Measurements from ENCODE around the gene EHD4.

EHD4 gene

DNA sequence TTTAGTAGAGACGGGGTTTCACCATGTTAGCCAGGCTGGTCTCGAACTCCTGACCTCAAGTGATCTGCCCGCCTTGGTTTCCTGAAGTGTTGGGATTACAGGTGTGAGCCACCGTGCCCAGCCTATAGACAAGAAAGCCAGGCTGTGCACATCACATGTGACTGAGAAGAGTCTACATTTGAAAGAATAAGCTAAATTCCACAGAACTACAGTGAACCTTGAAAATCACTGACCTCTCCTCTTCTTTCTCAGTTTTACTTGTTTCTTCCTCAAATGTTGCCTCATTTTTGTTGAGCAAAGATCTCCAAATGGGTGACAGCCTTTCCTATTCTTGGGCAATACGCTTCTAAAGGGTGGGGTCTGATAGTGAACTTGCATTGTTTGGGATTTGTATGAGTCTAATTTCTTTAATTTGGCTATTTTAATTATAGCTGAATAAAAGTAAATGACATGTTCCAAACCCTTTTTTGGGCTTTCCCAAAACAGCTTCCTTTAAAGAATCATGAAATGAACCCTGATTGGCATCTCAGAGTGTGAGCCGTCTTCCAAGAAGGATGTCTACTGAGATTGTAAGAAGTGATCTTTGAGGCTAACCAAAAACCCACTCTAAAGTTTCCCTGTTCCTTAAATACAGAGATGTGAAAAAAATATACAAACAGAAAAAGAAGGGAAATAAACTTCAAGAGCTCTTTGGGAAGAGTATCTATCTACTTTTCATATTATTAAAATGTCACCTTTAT lies 56.9 kb downstream of the EHD4 start:
- no peak for DNase-seq

DNA sequence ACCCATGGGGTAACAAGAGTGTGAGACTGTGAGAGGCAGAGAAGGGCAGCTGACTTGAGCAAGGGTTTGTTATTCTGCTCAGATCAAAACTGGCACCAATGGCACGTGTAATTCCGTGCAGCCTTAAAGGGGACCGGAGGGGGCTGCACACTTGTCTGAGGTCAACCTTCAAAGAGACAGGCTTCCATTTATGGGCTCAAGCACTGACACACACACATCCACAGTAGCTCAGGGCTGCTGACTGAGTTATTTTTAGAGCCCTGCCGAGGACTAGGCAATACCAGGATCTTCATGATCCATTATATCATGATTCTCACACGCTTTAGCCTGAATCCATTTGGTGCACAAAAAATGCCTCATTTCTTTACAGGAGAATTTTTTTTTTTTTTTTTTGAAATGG lies 57.9 kb downstream of the EHD4 start:
- no peak for DNase-seq

DNA sequence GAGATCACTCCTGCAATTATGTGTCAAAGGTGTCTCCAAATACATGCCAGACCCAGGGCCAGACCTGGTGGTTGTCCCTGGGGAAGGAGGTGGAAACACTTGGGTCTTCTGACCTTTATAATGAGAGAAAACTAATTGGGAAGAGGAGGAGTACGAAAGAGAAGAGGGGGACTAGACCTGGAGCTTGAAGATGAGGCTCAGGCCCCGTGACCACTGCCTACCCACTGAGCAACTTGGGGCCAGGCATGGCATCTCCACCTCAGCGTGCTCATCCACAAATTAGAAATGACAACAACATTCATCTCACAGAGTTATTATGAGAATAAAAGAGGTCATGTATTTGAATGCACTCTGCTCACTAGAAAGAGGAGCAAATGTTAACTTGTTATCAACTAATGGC lies 59.1 kb downstream of the EHD4 start:
- DNase-seq, result no peak

DNA sequence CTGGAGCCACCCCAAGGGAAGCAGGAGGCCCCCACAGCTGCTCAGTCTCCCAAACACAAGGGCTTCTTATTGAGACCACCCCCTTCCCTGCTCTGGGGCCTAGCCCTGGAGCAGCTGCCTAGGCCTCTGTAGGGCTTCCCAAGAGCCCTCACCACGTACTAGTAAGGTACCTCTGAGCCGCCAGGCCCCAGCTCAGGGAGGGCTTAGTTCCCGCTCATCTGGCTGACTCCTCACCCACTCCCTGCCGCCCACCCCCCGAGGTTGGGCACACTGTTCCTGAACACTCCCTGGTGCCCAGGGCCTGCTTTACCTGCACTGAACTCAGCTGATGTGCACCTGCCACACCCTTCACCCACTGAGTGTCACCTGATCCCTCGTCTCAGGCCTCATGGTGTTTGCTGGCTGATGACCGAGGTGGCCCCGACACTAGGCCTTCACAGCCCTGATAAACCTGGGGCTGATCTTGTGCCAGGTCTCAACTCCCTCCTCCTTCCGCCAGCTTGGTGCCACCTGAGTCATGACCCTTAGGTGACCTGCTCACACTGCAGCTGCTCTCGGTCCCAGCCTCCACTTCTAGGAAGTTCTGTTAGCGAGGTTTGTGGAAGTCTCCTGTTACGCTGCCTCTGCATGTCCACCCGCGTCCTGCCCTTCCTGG lies 60.5 kb downstream of the EHD4 start:
- DNase-seq, result peak; percentile 75

DNA sequence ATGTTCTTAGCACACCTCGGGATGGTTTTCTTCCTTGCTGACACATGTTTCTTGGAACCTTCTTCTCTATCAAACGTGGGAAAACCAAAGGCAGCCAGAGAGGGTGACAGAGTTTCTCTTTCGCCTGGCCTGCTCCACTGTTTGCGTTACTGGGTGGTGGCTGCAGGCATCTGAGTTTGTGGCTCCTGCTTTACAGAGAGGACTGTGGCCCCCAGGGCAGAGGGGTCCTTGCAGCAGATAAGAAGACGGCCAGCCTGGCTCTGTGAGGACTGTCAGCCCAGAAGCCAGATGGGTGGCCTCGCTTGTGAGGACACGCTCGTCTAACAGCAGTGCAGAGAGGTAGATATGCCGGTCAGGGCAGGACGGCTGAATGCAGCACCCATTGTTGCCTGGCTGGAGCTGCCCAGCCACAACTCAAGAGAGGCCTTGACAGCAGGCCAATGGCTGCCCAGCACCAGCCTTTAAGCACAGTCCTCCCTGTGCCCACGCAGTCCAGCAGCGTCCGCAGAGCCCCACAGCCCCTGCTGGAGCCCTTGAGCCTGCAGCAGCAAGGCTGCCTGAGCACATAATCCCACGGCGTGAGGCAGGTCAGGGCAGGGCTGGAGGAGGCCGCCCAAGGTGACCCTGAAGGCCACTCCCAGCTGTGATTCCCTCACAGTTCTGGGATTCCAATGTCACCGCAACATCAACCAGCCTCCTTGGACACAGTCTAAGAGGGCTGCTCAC lies 63.5 kb downstream of the EHD4 start:
- DNase-seq, result no peak

DNA sequence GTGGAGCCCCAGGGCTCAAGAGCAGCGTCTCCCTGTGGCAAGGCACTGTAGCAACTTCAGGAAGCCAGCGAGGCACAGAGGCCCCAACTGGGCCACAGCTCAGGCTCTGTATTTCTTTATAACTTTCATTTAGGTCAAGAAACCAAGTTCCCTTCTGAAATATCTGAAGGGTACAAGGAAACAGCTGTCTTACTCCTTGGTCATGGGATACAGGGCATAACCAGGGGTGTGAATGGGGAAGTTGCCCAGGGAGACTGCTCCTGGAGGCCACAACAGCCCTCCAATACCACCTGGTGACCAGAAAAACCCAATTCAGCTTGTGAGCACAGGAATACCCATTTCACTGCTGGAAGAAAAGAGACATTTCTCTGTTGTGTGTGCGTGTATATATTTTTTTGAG lies 65.2 kb downstream of the EHD4 start:
- no peak for DNase-seq

DNA sequence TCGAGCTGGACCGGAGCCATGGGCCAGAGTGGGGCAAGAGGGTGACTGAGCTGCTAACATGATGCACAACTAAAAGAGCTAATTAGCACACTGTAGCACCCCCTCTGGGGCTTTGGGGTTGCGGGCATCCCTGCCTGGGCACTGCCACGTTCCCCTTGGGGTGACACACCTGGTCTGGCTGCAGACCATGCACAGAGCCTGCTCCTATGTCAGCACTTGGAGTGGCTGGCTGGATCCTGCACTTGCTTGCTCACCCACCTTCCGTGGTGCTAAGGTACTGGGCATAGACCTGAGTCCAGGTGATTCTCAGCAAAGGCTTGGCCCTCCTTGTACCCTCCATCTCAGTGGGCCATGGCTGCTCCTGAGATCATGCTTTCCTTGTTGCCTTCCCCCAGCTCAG lies 65.7 kb downstream of the EHD4 start:
- no peak for DNase-seq

DNA sequence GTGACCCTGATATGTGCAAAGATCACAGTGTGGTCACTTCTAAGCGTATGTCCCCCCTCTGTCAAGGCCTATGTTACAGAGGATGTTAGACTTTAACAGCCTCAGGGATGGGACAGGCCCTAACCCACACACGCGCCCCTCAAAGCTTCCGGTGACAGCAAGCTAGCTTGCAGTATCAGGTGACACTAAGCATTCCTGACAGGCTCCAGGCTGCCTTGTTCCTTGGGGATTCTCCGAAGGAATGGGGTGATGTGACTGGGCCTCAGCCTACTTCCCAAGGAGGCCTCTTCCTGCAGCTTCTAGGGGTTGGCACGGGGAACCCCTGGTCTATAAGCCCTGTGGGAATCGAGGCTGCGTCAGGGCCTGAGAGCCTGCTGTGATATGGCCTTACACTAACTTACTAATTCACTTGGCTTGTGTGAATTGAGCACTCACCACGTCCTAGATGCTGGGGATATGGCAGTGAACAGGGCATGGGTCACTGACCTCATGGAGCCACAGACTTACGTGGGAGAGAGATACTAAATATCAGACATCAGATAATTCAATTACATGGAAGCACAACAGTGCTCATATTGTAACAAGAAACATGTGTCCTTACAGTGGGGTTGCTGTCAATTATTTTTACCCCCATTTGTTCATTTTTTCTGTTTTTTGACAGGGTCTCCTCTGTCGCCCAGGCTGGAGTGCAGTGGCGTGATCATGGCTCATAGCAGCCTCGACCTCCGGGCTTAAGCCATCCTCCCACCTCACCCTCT lies 67.1 kb downstream of the EHD4 start:
- DNase-seq, result no peak

DNA sequence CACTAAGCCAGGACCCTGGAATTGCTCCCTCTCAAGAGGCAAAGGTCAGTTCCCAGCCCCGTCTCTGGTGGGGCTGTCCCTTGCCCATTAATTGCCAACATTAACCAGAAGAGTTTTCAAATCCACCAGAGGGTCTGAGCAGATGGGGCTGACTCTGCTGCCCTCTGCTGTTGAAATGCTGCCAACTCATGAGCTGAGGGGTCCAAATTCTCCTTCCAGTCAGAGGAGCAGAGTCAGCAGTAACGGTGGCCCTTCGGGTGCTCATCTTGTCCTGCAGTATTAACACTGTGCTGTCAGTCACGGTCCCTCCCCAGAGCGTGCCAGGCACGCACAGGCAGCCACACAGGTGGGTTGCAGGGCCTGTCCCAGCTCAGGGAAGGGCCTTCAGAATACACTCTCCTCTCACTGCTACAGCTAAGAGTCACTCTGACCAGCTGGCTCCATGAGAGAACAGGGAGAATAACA lies 67.8 kb downstream of the EHD4 start:
- no peak for DNase-seq

DNA sequence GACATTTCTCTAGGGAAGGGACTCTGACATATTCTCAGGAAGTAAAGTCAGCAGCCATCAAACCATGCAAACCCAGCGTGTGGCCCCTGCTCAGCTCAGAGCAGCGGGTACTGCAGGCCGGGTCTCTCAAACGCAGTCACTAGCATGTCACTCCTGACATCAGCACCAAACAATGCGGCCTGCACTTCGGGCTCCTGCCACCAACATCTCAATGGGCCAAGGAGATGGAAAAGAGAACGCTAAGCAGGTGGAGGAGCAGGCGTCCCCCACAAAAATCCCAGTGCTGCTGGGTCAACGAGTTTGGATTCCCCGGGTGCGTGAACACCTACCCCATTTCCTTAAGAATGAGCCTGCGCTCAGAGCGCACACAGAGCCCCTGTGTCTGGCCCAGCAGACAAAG lies 68.6 kb downstream of the EHD4 start:
- no peak for DNase-seq

DNA sequence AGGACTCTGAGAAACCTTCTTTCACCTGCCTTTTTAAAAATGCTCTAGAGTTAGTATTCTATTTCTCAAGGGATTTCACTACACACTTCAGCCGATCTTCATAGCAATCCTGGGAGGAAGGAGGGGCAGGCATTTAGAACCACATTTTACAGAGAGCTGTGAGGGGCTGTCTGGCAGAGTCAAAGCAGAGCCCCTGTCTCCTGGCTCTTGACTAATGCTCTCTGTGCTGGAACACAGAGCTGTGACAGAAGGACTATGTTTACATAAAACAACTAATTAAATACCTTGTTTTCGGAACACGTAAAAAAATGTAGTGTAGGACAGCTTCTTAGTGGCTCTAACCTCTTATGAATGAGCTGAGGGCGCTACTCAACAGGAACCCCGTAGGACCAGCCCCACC lies 70.9 kb downstream of the EHD4 start:
- no peak for DNase-seq

DNA sequence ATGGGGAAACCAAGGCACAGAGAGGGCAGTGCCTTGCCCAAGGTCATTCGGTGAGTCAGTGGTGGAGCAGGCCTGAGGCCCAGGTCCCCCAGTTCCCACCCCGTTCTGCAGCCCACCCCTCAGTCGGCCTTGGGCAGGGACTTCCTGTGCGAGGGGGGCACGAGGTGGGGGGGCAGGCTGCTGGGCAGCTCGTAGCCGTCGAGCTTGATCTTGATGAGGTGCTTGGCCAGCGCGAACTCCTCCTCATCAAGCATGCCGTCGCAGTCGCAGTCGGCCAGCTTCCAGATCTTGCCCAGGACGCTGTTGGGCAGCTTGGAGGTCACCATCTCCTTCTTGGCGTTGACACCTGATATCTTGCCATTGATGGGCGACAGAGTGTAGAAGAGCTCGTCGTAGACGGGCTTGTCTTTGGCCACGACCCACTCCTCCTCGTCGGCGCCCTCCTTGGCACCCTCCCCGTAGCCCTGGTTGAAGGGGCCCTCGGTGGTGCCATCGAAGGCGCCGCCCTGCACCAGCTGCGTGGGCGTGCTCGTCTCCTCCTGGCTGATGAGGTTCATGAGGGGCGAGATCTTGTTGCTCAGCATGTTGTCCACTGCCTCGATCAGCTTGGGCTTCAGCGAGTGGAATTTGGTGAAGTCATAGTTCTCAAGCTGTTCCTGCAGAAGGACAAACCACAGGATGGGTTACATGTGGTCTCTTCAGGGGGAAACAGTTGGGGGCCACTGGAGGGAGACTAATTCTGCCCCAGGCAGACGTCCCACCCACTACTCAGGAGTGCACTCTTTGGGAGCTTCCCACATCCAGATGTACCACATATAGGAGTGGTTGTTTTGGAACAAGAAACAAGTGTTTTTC lies 71.6 kb downstream of the EHD4 start:
- DNase-seq, result no peak

DNA sequence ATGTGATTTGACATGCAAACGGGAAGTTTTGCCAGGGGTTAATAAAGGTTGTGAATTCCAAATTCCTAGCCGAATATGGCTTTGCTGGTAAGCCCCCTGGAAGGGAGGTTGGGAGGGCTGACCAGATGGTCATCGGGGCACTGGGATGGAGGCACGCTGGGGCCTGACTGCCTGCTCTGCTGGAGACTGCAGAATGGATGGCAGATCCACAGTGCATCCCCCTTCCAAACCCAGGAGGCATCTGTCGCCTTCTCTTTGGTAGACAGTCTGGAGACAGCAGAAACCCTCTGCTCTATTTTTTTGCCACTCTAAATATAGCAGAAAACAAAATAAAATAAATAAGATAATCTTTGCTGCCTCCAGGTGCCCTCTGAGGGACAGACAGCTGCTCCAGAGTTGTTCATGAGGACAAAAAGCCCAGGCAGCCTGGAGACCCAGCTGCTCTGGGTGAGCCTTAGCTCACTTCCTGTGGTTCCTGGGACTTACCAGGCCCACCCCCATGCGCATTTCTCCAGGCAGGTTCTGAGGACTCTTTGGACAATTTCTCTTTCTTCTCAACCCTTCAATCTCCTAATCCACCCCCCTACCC lies 72.4 kb downstream of the EHD4 start:
- DNase-seq, result no peak

DNA sequence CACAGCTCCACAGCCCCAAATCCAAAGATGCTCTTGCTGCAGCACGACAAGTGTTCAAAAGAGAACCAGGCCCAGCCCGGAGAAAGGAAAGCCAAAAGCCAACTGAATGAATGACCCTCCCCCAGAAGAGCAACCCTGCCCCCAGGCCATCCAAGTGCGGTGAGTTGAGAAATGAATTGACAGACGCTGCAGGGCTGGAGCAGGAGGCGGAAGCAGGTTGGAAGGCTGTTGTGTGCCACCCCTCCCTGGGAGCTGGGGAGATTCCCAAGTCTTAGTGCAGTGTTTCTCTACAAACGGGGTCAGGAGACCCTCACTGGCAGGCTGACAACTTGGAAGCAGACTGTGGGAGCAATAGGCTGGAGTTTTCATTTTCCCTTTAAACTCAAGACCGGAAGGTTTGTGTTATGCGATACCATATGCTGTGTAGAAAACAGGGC lies 75.0 kb downstream of the EHD4 start:
- DNase-seq, result no peak

DNA sequence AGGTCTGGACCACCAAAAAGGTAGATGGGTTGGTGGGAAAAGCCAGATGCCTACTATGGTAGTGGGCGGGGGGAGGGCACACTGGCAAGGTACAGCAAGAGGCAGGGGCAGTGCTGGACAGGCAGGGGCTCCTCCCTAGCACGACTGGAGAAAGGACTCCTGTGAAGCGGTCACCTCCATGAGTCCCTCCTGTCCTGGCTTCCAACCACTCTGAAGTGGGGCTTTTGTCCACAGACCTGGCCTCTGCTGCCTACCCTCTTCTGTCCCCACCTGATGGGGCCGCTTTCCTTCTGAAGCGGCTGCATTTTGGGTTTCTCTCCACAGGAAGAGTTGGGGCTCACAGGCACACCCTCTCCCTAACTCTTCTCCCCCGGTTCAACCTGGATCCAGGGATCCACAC lies 75.8 kb downstream of the EHD4 start:
- DNase-seq, result no peak

DNA sequence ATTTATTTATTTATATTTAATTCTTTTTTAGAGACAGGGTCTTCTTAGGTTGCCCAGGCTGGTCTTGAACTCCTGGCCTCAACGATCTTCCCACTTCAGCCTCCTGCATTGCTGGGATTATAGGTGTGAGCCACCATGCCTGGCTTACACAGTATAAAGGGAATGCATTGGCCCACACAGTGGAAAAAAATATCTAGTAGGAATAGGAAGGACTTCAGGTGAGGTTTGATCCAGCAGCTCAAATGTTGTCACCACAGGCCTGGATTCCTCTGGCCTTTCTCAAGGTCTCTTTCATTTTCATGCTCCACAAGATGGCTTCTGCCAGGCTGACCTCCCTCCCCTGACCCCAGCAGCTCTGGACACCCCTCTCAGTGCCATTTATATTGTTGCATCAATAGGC lies 76.4 kb downstream of the EHD4 start:
- no peak for DNase-seq

DNA sequence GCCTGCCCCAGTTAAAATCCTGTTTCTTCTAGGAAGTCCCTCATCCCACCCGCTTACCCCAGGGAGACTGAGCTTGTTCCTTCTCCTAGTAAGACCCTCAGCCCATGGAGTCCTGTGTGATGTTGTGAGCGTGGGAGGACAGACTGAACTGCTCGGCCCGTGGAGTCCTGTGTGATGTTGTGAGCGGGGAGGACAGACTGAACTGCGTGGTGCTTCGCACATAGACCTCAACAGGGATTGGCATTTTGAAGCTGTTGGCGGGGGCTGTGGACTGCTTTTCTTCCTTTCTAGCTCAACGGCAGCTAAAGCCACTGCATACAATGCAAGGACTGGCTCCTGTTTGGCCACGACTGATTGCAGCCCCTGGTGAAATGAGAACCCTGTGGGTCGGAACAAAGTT lies 76.9 kb downstream of the EHD4 start:
- DNase-seq, result no peak

DNA sequence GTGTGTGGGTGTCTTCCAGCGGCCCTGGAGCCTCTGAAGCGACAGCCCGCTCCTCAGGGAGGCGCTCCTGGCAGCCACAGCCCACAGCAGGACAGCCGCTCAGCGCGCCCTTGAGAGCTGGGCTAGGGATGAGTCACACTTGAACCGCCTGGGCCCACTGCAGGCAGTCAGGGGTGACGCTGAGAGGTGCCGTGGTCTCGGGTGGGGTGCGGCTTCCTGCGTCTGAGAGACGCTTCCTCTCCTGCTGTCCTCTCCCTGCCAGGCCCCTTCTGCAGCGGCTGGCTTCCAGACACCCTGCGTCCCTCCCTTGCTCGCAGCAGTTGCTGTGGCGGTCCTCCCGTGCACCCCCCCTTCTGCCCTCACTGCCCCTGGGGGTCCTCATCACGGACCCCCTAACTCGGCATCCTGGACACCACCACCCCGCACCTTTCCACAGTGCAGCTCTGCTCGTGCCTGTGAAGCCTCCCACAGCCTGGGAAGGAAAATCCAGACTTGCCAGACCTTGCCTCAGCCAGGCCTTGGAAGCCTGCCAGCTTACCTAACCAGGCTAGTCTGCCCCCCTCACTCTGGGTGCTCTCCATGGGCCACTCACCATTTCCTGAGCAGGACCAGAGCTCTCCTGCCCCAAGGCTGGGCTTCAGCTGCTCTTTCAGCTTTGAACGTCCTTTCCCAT lies 77.4 kb downstream of the EHD4 start:
- DNase-seq, result peak; percentile 83

DNA sequence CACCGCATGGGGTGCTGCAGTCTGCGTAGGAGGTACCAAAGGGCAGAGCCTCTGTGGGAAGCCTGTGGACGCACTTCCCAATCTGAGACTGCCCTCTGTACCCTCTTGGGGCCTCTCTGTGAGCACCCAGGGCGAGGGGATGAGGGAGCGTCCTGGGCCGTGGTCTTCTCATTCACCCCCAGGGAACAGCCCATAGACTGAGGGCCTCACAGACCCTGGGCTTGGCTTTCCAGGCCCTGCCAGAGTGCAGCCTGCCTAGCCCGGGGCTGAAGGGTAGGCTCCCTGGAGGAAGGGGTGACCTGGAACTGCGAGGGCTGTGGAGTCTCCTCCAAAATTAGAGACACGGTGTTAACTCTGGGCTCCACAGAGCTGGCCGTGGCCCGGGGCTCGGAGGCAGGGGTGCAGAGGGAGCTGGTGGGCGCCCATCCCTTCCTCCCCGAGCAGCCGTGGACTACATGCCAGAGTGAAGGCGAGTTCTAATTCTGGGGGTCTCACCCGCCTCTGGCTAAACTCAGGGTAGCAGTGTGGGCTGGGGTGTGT lies 78.0 kb downstream of the EHD4 start:
- DNase-seq, result no peak

DNA sequence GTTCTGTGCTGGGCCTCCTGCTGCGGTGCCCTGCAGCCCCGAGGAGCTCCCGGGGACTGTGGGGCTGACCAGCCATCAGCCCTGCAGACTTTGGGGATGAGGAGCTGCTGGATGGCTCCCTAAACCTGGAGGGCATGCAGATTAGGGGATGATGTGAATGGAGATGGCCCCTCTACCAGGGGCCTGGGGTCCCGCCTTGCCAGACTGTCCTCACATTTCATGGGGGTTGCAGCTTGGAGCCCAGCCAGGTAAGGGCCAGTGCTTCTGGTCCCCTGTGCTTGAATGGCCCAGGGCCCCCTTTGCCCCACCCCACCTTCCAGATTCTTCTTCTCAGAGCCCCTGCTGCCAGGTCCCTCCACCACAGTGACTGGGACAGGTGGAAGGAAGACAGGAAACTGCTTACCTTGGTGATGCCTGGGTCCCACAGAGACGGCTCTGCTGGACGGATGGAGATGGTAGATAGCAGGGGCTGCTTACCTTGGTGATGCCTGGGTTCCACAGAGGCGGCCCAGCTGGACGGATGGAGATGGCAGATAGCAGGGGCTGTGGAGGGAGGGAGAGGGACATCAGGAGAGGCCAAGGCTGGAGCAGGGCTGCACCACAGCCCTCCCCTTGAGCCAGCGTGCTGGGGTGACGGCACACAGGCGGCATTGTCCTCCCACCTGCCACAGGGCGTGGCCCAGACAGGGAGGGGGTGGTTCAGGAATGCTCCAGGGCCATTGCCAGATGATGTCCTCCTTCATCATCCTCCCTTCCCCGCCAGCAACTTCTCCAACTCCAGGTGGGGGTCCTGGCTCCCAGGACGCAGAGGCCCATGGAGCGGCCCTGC lies 78.7 kb downstream of the EHD4 start, which contains the start of gene SPTBN5:
SPTBN5 (minus strand) TSS at position 632 of the 829 bp plus-strand sequence; CDS start at position 76, 556 bp downstream.
- DNase-seq, result no peak
